Duodenal mucosa (tissue), 2 donors: ENCODE measurements around the gene CUL4B.
"Not testable (repeated sequence)": the region's sequence is repeated elsewhere in the genome, so short reads cannot be mapped to it uniquely, and the experiment has no call there.

Experiments used
- H3K27ac ChIP-seq: one replicate; pipeline ENCODE4 v1.7.0; 2013; ENCODE audit warnings: low read depth, low read length
- H3K27me3 ChIP-seq, 2 donors: one replicate each; pipeline ENCODE4 v1.7.0; 2013; ENCODE audit warnings: low read length in 2 of 2, control low read depth in 1 of 2; ENCODE audit not compliant: insufficient read depth in 2 of 2, control insufficient read depth in 1 of 2
- H3K36me3 ChIP-seq, 2 donors: one replicate each; pipeline ENCODE4 v1.7.0; 2013; ENCODE audit warnings: low read length in 2 of 2, control low read depth in 1 of 2; ENCODE audit not compliant: insufficient read depth in 2 of 2, control insufficient read depth in 1 of 2
- H3K4me1 ChIP-seq, 2 donors: one replicate each; pipeline ENCODE4 v1.7.0; 2013; ENCODE audit warnings: low read length in 2 of 2, control low read depth in 1 of 2; ENCODE audit not compliant: insufficient read depth in 2 of 2, control insufficient read depth in 1 of 2
- H3K4me3 ChIP-seq, 2 donors: one replicate each; pipeline ENCODE4 v1.7.0; 2013; ENCODE audit warnings: low read length in 2 of 2, low read depth in 1 of 2
- H3K9ac ChIP-seq, 2 donors: one replicate each; pipeline ENCODE4 v1.7.0; 2013; ENCODE audit warnings: low read length in 2 of 2, low read depth in 1 of 2
- H3K9me3 ChIP-seq, 2 donors: one replicate each; pipeline ENCODE4 v1.7.0; 2013; ENCODE audit warnings: low read length in 2 of 2, control low read depth in 1 of 2; ENCODE audit not compliant: control insufficient read depth in 1 of 2

The CUL4B gene

DNA sequence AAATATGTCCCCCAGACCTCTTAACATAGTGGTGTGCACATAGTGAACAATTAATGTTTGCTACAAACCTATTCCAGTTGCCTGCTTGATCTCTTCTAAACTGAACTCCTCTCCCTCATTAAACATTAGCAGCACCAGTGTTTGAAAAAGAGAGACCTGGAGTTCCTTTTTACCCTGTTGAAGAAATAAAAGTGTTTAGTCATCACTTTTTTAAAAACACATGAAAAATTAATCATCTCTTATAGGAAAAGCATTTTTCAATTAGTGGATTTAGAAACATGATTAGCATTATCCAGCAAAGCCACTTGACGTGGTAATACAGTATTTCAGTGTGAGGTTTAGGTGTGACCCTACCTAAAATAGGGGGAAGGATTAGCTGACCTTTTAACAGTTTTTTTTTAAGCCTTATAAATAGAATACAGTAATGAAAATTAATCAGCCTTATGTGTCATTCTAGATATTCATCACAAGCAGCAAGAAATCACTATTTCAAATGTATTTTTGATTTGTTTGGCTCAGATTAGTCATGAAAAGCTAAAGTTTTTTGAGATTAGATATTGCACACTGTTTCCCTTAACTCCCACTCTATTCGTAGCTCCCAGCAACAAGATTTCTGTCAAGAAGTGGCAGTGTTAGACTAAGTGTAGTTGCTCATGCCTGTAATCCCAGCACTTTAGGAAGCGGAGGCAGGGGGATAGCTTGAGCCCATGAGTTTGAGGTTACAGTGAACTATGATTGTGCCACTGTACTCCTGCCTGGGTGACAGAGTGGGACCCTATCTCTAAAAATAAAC lies 26.2 kb downstream of the CUL4B start:
- H3K4me3 ChIP-seq: no peak overlapping the region
- no peaks in the 10 kb centered on the region for H3K9me3 ChIP-seq
- no peaks in the 10 kb centered on the region for H3K4me1 ChIP-seq
- peaks cover 8 to 34% of the 10 kb centered on the region in 2 donors for H3K36me3 ChIP-seq
- H3K9ac ChIP-seq: no peak overlapping the region
- H3K27me3 ChIP-seq: no peaks in the 10 kb centered on the region
- H3K27ac ChIP-seq: no peak overlapping the region

- peaks cover 0 to 7% of the 10 kb centered on the region in 2 donors for H3K36me3 ChIP-seq
- H3K27ac ChIP-seq: no peak overlapping the region
- no peaks in the 10 kb centered on the region for H3K4me1 ChIP-seq
- no peak overlapping the region for H3K9ac ChIP-seq
- no peaks in the 10 kb centered on the region for H3K9me3 ChIP-seq
- H3K27me3 ChIP-seq: no peaks in the 10 kb centered on the region
- no peak overlapping the region for H3K4me3 ChIP-seq
These were observed 37.9 kb downstream of the CUL4B start for GRCh38 chrX:120522820-120523219.

GRCh38 chrX:120517936-120518335 lies 42.8 kb downstream of the CUL4B start:
- Histone ChIP-seq H3K36me3 (no peaks in the 10 kb centered on the region), H3K9ac (no peak overlapping the region)

DNA sequence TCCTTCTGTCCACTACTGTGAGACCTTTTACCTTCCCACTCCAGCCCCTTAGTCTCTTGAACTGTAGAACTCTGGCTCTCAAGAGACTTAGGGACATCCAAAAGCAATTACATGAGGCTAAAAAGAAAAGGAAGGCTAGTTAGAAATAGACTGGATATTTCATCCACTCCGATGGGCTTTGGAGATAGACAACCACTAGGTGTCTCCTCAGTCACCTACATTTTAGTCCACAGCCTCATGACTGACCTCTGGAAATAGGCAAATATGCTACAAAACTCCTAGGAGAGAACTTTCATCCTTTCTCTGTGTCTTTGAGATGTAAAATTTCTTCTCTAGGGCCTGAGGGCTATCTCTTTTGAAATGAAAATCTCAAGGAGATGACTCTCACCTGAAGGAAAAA lies 46.5 kb downstream of the CUL4B start:
- H3K27ac ChIP-seq: no peak overlapping the region
- H3K4me1 ChIP-seq: peaks cover 0 to 7% of the 10 kb centered on the region in 2 donors
- no peaks in the 10 kb centered on the region for H3K36me3 ChIP-seq
- no peak overlapping the region for H3K9ac ChIP-seq
- H3K9me3 ChIP-seq: no peaks in the 10 kb centered on the region
- H3K27me3 ChIP-seq: no peaks in the 10 kb centered on the region
- no peak overlapping the region for H3K4me3 ChIP-seq

More at GRCh38 chrX:120517936-120518335, 42.8 kb downstream of the CUL4B start:
- H3K27me3 ChIP-seq: no peaks in the 10 kb centered on the region
- no peaks in the 10 kb centered on the region for H3K4me1 ChIP-seq
- no peak overlapping the region for H3K27ac ChIP-seq
- H3K4me3 ChIP-seq: no peak overlapping the region
- H3K9me3 ChIP-seq: no peaks in the 10 kb centered on the region

DNA sequence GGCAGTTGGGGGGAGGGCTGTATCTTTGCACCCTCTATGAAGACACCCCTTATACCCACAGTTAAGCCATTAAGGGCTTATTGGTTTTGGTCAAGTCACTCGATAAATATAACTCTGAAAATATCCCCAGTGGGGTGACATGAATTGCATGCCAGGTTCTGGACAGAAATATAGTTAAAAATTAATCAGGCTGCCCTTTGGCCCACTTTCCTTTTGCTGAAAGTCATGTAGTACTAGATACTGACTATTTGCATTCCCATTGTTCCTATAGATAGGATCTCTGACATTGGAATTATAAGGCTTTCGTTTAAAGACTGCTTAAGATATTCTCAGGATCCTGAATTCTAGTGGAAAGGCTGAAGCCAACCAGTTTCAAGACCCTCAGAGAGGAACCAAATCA lies 48.1 kb downstream of the CUL4B start:
- peak overlapping the region in 1 of 2 donors; percentile 34 for H3K4me3 ChIP-seq
- no peaks in the 10 kb centered on the region for H3K9me3 ChIP-seq
- no peaks in the 10 kb centered on the region for H3K36me3 ChIP-seq
- H3K27ac ChIP-seq: no peak overlapping the region
- H3K4me1 ChIP-seq: peaks cover 0 to 7% of the 10 kb centered on the region in 2 donors
- peak overlapping the region in 1 of 2 donors; percentile 32 for H3K9ac ChIP-seq
- H3K27me3 ChIP-seq: no peaks in the 10 kb centered on the region

DNA sequence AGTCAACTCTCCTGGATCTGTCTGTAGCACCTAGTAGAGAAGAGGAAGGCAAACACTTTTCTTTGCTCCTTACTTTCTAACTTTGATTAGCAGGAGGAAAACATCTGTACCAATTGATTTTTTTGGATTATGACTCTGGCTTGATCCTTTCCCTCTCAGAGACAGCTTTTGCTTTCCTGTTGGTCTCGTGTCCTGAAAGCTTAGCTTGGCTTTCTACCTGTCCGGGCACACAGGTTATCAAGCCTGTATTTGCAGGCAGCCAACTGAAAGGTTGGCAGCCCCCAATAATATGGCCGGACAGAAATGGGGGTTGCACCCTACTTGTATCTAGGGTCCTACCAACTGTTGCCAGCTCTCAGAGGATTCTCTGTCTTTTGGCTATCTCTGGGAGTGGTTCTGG lies 48.5 kb downstream of the CUL4B start:
- peak overlapping the region in 1 of 2 donors; percentile 32 for H3K9ac ChIP-seq
- H3K9me3 ChIP-seq: no peaks in the 10 kb centered on the region
- H3K27ac ChIP-seq: no peak overlapping the region
- H3K36me3 ChIP-seq: no peaks in the 10 kb centered on the region
- peaks cover 0 to 7% of the 10 kb centered on the region in 2 donors for H3K4me1 ChIP-seq
- no peaks in the 10 kb centered on the region for H3K27me3 ChIP-seq
- peak overlapping the region in 1 of 2 donors; percentile 34 for H3K4me3 ChIP-seq

DNA sequence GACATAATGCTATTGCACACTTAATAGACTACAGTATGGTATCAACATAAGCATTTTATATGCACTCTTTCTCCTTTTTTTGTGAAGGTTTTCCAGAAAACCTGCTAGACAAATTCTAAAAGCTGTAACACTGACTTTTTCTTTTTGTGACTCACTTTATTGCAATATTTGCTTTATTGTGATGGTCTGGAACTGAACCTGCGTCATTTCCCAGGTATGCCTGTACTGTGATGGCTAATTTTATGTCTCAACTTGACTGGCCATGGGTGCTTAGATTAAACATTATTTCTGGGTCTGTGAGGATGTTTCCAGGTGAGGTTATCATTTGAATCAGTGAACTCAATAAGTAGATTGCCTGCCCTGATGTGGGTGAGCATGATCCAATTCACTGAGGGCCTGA lies 56.2 kb downstream of the CUL4B start:
- no peak overlapping the region for H3K27ac ChIP-seq
- no peak overlapping the region for H3K4me3 ChIP-seq
- no peaks in the 10 kb centered on the region for H3K4me1 ChIP-seq

GRCh38 chrX:120499301-120500072 lies 61.3 kb downstream of the CUL4B start:
- Histone ChIP-seq H3K4me1 (no peaks in the 10 kb centered on the region), H3K27me3 (no peaks in the 10 kb centered on the region), H3K9ac (no peak overlapping the region), H3K27ac (no peak overlapping the region), H3K36me3 (no peaks in the 10 kb centered on the region), H3K4me3 (no peak overlapping the region), H3K9me3 (no peaks in the 10 kb centered on the region)

More for the DNA sequence above, 56.2 kb downstream of the CUL4B start:
- no peak overlapping the region for H3K9ac ChIP-seq
- no peaks in the 10 kb centered on the region for H3K9me3 ChIP-seq
- no peaks in the 10 kb centered on the region for H3K27me3 ChIP-seq
- H3K36me3 ChIP-seq: no peaks in the 10 kb centered on the region

DNA sequence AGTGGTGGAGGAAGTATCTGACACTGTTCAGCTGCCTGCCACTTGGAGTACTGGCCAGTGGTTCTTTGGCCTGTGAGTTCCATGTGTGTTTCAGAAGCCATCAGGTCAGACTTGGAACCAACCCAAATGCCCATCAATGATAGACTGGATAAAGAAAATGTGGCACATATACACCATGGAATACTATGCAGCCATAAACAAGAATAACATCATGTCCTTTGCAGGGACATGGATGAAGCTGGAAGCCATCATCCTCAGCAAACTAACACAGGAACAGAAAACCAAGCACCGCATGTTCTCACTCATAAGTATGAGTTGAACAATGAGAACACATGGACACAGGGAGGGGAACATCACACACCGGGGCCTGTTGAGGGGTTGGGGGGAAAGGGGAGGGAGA lies 70.6 kb downstream of the CUL4B start:
- not testable (repeated sequence) for H3K4me3 ChIP-seq, H3K27ac ChIP-seq, H3K27me3 ChIP-seq, H3K9me3 ChIP-seq, H3K36me3 ChIP-seq, H3K9ac ChIP-seq, H3K4me1 ChIP-seq

GRCh38 chrX:120486786-120487185 lies 74.0 kb downstream of the CUL4B start:
- Histone ChIP-seq H3K9ac (no peak overlapping the region), H3K27me3 (no peaks in the 10 kb centered on the region), H3K27ac (no peak overlapping the region), H3K9me3 (no peaks in the 10 kb centered on the region), H3K4me1 (no peaks in the 10 kb centered on the region), H3K4me3 (no peak overlapping the region), H3K36me3 (no peaks in the 10 kb centered on the region)
